HL-60 (cell line): ENCODE results near the gene IHH.

Experiments used
- DNase-seq, 2 experiments: peaks; one replicate each; pipeline ENCODE4 v3.0.0-alpha.2; 2010 to 2020; ENCODE audit warnings: low read depth in 1 of 2, low spot score in 1 of 2
- H3K27ac ChIP-seq: fragments of 250-450 bp; sonication (Bioruptor Pico); replicated peaks from 2 replicates; pipeline ENCODE4 v1.5.1; 2020; ENCODE audit warnings: mild to moderate bottlenecking, moderate library complexity
- H3K27me3 ChIP-seq: fragments of 250-450 bp; sonication (Bioruptor Pico); 2 replicates; pipeline ENCODE4 v1.5.1; 2021; ENCODE audit warnings: mild to moderate bottlenecking, moderate library complexity; ENCODE audit not compliant: insufficient read depth, poor library complexity, severe bottlenecking
- H3K4me3 ChIP-seq: replicated peaks from 2 replicates; pipeline ENCODE4 v1.5.1; 2011; ENCODE audit warnings: mild to moderate bottlenecking, control low read depth, low read length; ENCODE audit not compliant: insufficient read depth
- CTCF ChIP-seq: IDR thresholded peaks from one replicate; pipeline ENCODE4 v1.5.1; 2011; ENCODE audit warnings: low read length, control low read depth, inconsistent platforms; ENCODE audit not compliant: insufficient read depth
- GABPA ChIP-seq: IDR thresholded peaks from 2 replicates; pipeline ENCODE4 v1.6.1; 2012; ENCODE audit warnings: low read depth
- POLR2AphosphoS5 ChIP-seq: IDR thresholded peaks from 2 replicates; pipeline ENCODE4 v1.6.1; 2012; ENCODE audit warnings: low read depth
- REST ChIP-seq: IDR thresholded peaks from 2 replicates; pipeline ENCODE4 v1.6.1; 2012; ENCODE audit warnings: low read depth; ENCODE audit not compliant: insufficient replicate concordance
- SPI1 ChIP-seq: IDR thresholded peaks from 2 replicates; pipeline ENCODE4 v1.6.1; 2012; ENCODE audit warnings: low read depth, mild to moderate bottlenecking, borderline replicate concordance

IHH gene

GRCh38 chr2:219038600-219038999 is 22.1 kb downstream of the IHH start:
- no peak for DNase-seq
- Histone ChIP-seq H3K27ac (no peak overlapping the region), H3K4me3 (no peak overlapping the region), H3K27me3 (peaks cover 47% of the 10 kb centered on the region)
- TF ChIP-seq SPI1, result no peak
- TF ChIP-seq CTCF, result no peak
- no peak for TF ChIP-seq GABPA
- TF ChIP-seq REST, result no peak
- TF ChIP-seq POLR2AphosphoS5, result no peak

- no peak for DNase-seq
- H3K4me3 ChIP-seq, result no peak overlapping the region
- no peak overlapping the region for H3K27ac ChIP-seq
- H3K27me3 ChIP-seq, result peaks cover 49% of the 10 kb centered on the region
- TF ChIP-seq REST (no peak), GABPA (no peak), SPI1 (no peak), POLR2AphosphoS5 (no peak), CTCF (no peak)
Measured at GRCh38 chr2:219037783-219038499, 22.8 kb downstream of the IHH start.

GRCh38 chr2:219035942-219036341 is 24.8 kb downstream of the IHH start:
- no peak overlapping the region for H3K27ac ChIP-seq
- DNase-seq, result no peak
- H3K4me3 ChIP-seq, result no peak overlapping the region
- H3K27me3 ChIP-seq, result peaks cover 50% of the 10 kb centered on the region
- TF ChIP-seq REST (no peak), POLR2AphosphoS5 (no peak), GABPA (no peak), SPI1 (no peak), CTCF (no peak)
